Islet of Langerhans (tissue), 1 donor: Measurements from ENCODE around the gene TIMM44.
"Not testable (repeated sequence)": the region's sequence is repeated elsewhere in the genome, so short reads cannot be mapped to it uniquely, and the experiment has no call there.

Experiments
- FAIRE-seq: peaks from one replicate; lab custom pipeline; 2011; peaks lifted over from hg19 to GRCh38; lab: Jason Lieb, UNC

Gene TIMM44

GRCh38 chr19:7900401-7900870, 43.0 kb downstream of the TIMM44 start:
- FAIRE-seq, result no peak

GRCh38 chr19:7899751-7900378, 43.6 kb downstream of the TIMM44 start:
- no peak for FAIRE-seq

- no peak for FAIRE-seq
Observed at GRCh38 chr19:7898967-7899366, 44.5 kb downstream of the TIMM44 start.

GRCh38 chr19:7897292-7897691, 46.2 kb downstream of the TIMM44 start:
- no peak for FAIRE-seq

GRCh38 chr19:7895565-7895964, 47.9 kb downstream of the TIMM44 start:
- FAIRE-seq, result no peak

GRCh38 chr19:7894612-7895309, 48.7 kb downstream of the TIMM44 start:
- no peak for FAIRE-seq

- FAIRE-seq, result not testable (repeated sequence)
Observed at GRCh38 chr19:7893362-7894101, 49.9 kb downstream of the TIMM44 start.

- FAIRE-seq, result no peak
Observed at GRCh38 chr19:7888826-7889217, 54.6 kb downstream of the TIMM44 start.

- FAIRE-seq, result no peak
Observed at GRCh38 chr19:7888145-7888825, 55.2 kb downstream of the TIMM44 start, which contains the start of gene LRRC8E. TSS of gene LRRC8E (plus strand) at chr19:7888510. CDS start at chr19:7895604, 7,094 bp downstream.

GRCh38 chr19:7887408-7888144, 55.9 kb downstream of the TIMM44 start:
- no peak for FAIRE-seq

- no peak for FAIRE-seq
Observed at GRCh38 chr19:7885818-7886217, 57.6 kb downstream of the TIMM44 start.

GRCh38 chr19:7883796-7884570, 59.5 kb downstream of the TIMM44 start:
- FAIRE-seq, result no peak

GRCh38 chr19:7883105-7883504, 60.4 kb downstream of the TIMM44 start:
- FAIRE-seq, result no peak

GRCh38 chr19:7881910-7882309, 61.6 kb downstream of the TIMM44 start:
- FAIRE-seq, result no peak

GRCh38 chr19:7879836-7880235, 63.6 kb downstream of the TIMM44 start:
- FAIRE-seq, result no peak

GRCh38 chr19:7879111-7879807, 64.2 kb downstream of the TIMM44 start:
- no peak for FAIRE-seq

GRCh38 chr19:7877249-7877836, 66.1 kb downstream of the TIMM44 start:
- FAIRE-seq, result no peak
